Thymus (tissue), 14 donors: ENCODE results near the gene SIGLEC11. TPM values are rescaled to one million over a fixed set of nuclear protein-coding genes. Genes with fewer than 3 reads are reported as not detected.
"Not testable (repeated sequence)": the region's sequence is repeated elsewhere in the genome, so short reads cannot be mapped to it uniquely, and the experiment has no call there.

Source experiments
- DNase-seq, 9 donors: peaks; one replicate each; pipeline ENCODE4 v3.0.0-alpha.2; 2013; ENCODE audit warnings: low spot score in 9 of 9, low read depth in 6 of 9, missing footprints in 1 of 9
- H3K27ac ChIP-seq, 2 donors: one replicate each; pipeline ENCODE4 v1.5.1; 2013; ENCODE audit warnings: control low read depth in 1 of 2, low read depth in 1 of 2, low read length in 1 of 2, mild to moderate bottlenecking in 1 of 2, moderate library complexity in 1 of 2
- H3K27me3 ChIP-seq, 2 donors: one replicate each; pipeline ENCODE4 v1.5.1; 2013; ENCODE audit warnings: low read length in 1 of 2; ENCODE audit not compliant: control insufficient read depth in 2 of 2, insufficient read depth in 1 of 2
- H3K36me3 ChIP-seq, 2 donors: one replicate each; pipeline ENCODE4 v1.5.1; 2013; ENCODE audit warnings: low read length in 1 of 2, mild to moderate bottlenecking in 1 of 2, moderate library complexity in 1 of 2; ENCODE audit not compliant: control insufficient read depth in 2 of 2, insufficient read depth in 2 of 2
- H3K4me1 ChIP-seq, 2 donors: one replicate each; pipeline ENCODE4 v1.5.1; 2013; ENCODE audit warnings: low read length in 2 of 2; ENCODE audit not compliant: control insufficient read depth in 2 of 2, insufficient read depth in 2 of 2
- H3K4me3 ChIP-seq, 2 donors: one replicate each; pipeline ENCODE4 v1.5.1; 2013; ENCODE audit warnings: low read length in 2 of 2, control low read depth in 1 of 2, mild to moderate bottlenecking in 1 of 2
- H3K9me3 ChIP-seq, 2 donors: one replicate each; pipeline ENCODE4 v1.5.1; 2013; ENCODE audit warnings: low read length in 1 of 2, mild to moderate bottlenecking in 1 of 2; ENCODE audit not compliant: control insufficient read depth in 2 of 2, insufficient read depth in 1 of 2
- WGBS: extraction: QIAGEN DNeasy Blood & Tissue Kit; methylation state at CpG from one replicate; pipeline ENCODE4 v1.1.7; 2013; 5-methylcytosine and 5-hydroxymethylcytosine counted together
- long read RNA-seq, 10 donors: transcript quantifications; one replicate each; lab custom pipeline, GENCODE V29; 2026
- polyA plus RNA-seq: library from polyadenylated mRNA; stranded (reverse); fragments of 200-250 nt; gene quantifications from one replicate; pipeline ENCODE4 v1.2.3, GENCODE V29; 2013
- total RNA-seq: library from RNA; stranded (reverse); fragments of 120-200 nt; gene quantifications from one replicate; pipeline ENCODE4 v1.2.4, GENCODE V29; 2013
- donor health status: healthy.

Gene SIGLEC11
- total RNA-seq (0.14 TPM), polyA plus RNA-seq (0.98 TPM)
- long read RNA-seq, donor 1: 0 reads
- long read RNA-seq, donor 2: 0 reads
- long read RNA-seq, donor 3: 0 reads
- long read RNA-seq, donor 4: 0 reads
- long read RNA-seq, donor 5, partial matches to known transcripts: 0 of 1 reads
- long read RNA-seq, donor 5, other reads (novel, unspliced or antisense): 0 of 1 reads
- long read RNA-seq, donor 6: 0 reads
- long read RNA-seq, donor 7: 0 reads
- long read RNA-seq, donor 8: 0 reads
- long read RNA-seq, donor 9: 0 reads
- long read RNA-seq, donor 10: 0 reads

- 55% methylated on average over 5 of the region's 10 CpGs for whole genome bisulfite sequencing
- H3K27me3 ChIP-seq, H3K36me3 ChIP-seq, H3K4me3 ChIP-seq, H3K27ac ChIP-seq, H3K4me1 ChIP-seq, DNase-seq, H3K9me3 ChIP-seq: not testable (repeated sequence)
Observed at GRCh38 chr19:49960980-49961379, at the start of gene SIGLEC11. Gene SIGLEC11, minus strand, starts transcription at chr19:49961172. Its CDS starts 91 bp downstream, at chr19:49961081.

DNA sequence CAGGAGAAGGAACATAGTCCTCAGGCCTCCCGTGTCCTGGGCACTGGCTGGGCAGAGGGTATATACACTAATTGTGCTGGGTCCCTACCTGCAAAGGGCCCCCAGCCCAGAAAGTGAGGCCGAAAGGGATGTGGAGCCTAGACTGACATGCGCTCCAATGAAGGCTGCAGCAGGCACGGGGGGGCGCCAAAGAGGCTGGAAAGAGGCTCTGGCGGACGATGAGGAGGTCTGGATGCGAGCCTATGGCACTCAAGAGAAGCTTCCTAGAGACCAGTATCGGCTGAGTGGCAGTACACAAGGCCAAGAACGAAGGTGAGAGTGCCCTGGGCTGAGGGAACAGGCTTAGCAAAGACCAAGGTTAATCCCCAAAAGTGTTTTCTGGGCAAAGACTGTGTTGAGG, 47.6 kb upstream of the SIGLEC11 start:
- peaks cover 61 to 62% of the 10 kb centered on the region in 2 donors for H3K36me3 ChIP-seq
- WGBS: 91% methylated on average over 10 of the region's 10 CpGs
- DNase-seq: no peak
- H3K27me3 ChIP-seq: no peaks in the 10 kb centered on the region
- H3K4me3 ChIP-seq: no peak overlapping the region
- H3K4me1 ChIP-seq: no peaks in the 10 kb centered on the region
- no peaks in the 10 kb centered on the region for H3K9me3 ChIP-seq
- no peak overlapping the region for H3K27ac ChIP-seq

GRCh38 chr19:50007947-50008346, 47.0 kb upstream of the SIGLEC11 start:
- Histone ChIP-seq H3K4me1 (no peaks in the 10 kb centered on the region), H3K27me3 (no peaks in the 10 kb centered on the region), H3K36me3 (peaks cover 61 to 62% of the 10 kb centered on the region in 2 donors), H3K4me3 (no peak overlapping the region), H3K9me3 (no peaks in the 10 kb centered on the region), H3K27ac (no peak overlapping the region)
- 98% methylated on average over 2 of the region's 2 CpGs for WGBS
- DNase-seq: no peak

- peaks cover 66 to 68% of the 10 kb centered on the region in 2 donors for H3K36me3 ChIP-seq
- no peaks in the 10 kb centered on the region for H3K9me3 ChIP-seq
- H3K4me1 ChIP-seq: no peaks in the 10 kb centered on the region
- no peak for DNase-seq
- no peaks in the 10 kb centered on the region for H3K27me3 ChIP-seq
- WGBS: 88% methylated on average over 10 of the region's 10 CpGs
- no peak overlapping the region for H3K4me3 ChIP-seq
- H3K27ac ChIP-seq: no peak overlapping the region
Observed at GRCh38 chr19:50007170-50007569, 46.2 kb upstream of the SIGLEC11 start.

- WGBS: 98% methylated on average over 12 of the region's 12 CpGs
- H3K27ac ChIP-seq: no peak overlapping the region
- no peaks in the 10 kb centered on the region for H3K27me3 ChIP-seq
Observed at GRCh38 chr19:50005428-50005827, 44.5 kb upstream of the SIGLEC11 start.

DNA sequence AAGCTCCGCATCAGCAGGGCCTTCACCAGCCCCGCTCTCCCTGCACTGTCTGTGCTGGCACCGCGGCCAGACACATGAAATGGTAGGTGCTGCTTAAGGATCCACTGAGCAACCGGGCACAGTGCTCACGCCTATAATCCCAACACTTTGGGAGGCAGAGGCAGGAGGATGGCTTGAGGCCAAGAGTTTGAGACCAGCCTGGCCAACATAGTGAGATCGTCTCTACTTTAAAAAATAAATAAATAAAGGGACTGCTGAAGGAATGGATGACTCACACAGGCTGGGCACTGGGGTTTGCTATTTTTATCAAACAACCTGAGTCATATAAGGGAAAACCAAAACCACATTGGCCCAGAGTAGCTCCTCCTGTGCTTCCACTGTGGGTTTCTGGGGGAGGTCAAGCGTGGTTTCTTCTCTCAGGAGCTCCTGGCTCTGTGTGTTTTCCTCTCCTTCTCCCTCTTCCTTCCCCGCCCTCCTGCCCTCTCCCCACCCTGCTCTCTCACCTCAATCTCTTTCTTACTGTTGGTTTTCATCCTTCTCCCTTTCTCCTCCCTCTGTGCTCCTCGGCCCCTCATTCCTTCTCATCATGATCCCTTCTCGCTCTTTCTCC, 42.9 kb upstream of the SIGLEC11 start:
- no peak overlapping the region for H3K27ac ChIP-seq
- H3K4me1 ChIP-seq: no peaks in the 10 kb centered on the region
- WGBS: 77% methylated on average over 11 of the region's 11 CpGs
- H3K36me3 ChIP-seq: peaks cover 83 to 92% of the 10 kb centered on the region in 2 donors
- no peaks in the 10 kb centered on the region for H3K27me3 ChIP-seq
- no peak overlapping the region for H3K4me3 ChIP-seq
- no peaks in the 10 kb centered on the region for H3K9me3 ChIP-seq
- no peak for DNase-seq

More at GRCh38 chr19:50005428-50005827, 44.5 kb upstream of the SIGLEC11 start:
- Histone ChIP-seq H3K4me1 (no peaks in the 10 kb centered on the region), H3K36me3 (peaks cover 76 to 83% of the 10 kb centered on the region in 2 donors), H3K9me3 (no peaks in the 10 kb centered on the region), H3K4me3 (no peak overlapping the region)
- DNase-seq: no peak

- Histone ChIP-seq H3K27me3 (no peaks in the 10 kb centered on the region), H3K27ac (no peak overlapping the region), H3K36me3 (peaks cover 81 to 90% of the 10 kb centered on the region in 2 donors), H3K9me3 (no peaks in the 10 kb centered on the region), H3K4me1 (no peaks in the 10 kb centered on the region), H3K4me3 (no peak overlapping the region)
- DNase-seq: no peak
- WGBS: 97% methylated on average over 17 of the region's 17 CpGs
Observed at GRCh38 chr19:50003254-50003788, 42.3 kb upstream of the SIGLEC11 start.

DNA sequence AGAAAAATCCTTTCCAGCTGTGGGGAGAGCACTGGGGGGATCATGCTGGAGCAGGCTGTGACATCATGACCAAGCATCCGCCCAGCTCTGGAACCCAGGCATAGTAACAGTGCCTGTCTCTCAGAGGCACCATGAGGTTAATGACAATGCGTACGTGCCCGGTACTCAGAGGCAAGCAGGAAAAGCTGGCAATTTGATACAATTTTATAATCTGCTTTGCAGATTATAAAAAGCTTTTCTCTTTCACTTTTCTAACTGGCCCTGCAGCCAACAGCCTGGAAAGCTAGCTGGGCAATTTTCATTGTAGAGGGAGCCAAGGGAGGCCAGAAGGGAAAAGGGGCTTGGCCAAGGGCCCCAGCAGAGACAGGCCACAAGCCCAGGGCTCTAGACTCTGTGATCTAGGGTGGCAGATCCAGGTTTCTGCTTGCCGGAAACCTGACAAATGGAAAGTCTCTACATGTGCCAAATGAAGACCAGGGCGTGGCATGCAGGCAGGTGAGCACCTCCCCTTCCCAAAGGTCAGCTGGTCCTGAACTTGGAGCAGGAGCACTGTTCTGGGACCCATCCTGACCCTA, 41.5 kb upstream of the SIGLEC11 start:
- Histone ChIP-seq H3K27me3 (no peaks in the 10 kb centered on the region), H3K4me3 (no peak overlapping the region), H3K36me3 (peaks cover 79 to 88% of the 10 kb centered on the region in 2 donors), H3K4me1 (no peaks in the 10 kb centered on the region), H3K27ac (no peak overlapping the region), H3K9me3 (no peaks in the 10 kb centered on the region)
- WGBS: 98% methylated on average over 6 of the region's 6 CpGs
- DNase-seq: no peak

- Histone ChIP-seq H3K27ac (no peak overlapping the region), H3K4me3 (no peak overlapping the region), H3K9me3 (no peaks in the 10 kb centered on the region), H3K36me3 (peaks cover 79 to 88% of the 10 kb centered on the region in 2 donors), H3K4me1 (no peaks in the 10 kb centered on the region), H3K27me3 (no peaks in the 10 kb centered on the region)
- 97% methylated on average over 8 of the region's 8 CpGs for WGBS
- no peak for DNase-seq
Observed at GRCh38 chr19:50001775-50002174, 40.8 kb upstream of the SIGLEC11 start.
